Central memory CD8-positive, alpha-beta T cell (primary cell): Measurements from ENCODE around the gene DGKG.

ENCODE experiments used
- ATAC-seq: fragments of 150-1000 bp; cut with Tn5 transposase; replicated peaks from 2 replicates; pipeline ENCODE4 v1.10.0; 2022; ENCODE audit warnings: mild to moderate bottlenecking, moderate FRiP score, moderate number of reproducible peaks; ENCODE audit not compliant: poor library complexity, severe bottlenecking; ENCODE audit errors: extremely low read depth
- DNase-seq, 2 donors: peaks; one replicate each; pipeline ENCODE4 v3.0.0; 2021; ENCODE audit warnings: low spot score in 2 of 2
- H3K27ac Mint-ChIP-seq: one replicate; pipeline ENCODE4 v1.8.0; 2022; ENCODE audit warnings: low read depth, mild to moderate bottlenecking, moderate library complexity, mixed read lengths
- H3K27me3 Mint-ChIP-seq: one replicate; pipeline ENCODE4 v1.8.0; 2022; ENCODE audit warnings: mixed read lengths
- H3K36me3 Mint-ChIP-seq: one replicate; pipeline ENCODE4 v1.8.0; 2022; ENCODE audit warnings: mild to moderate bottlenecking, moderate library complexity, mixed read lengths; ENCODE audit not compliant: insufficient read depth
- H3K4me1 Mint-ChIP-seq: one replicate; pipeline ENCODE4 v1.8.0; 2022; ENCODE audit warnings: mixed read lengths
- H3K4me3 Mint-ChIP-seq: one replicate; pipeline ENCODE4 v1.8.0; 2022; ENCODE audit warnings: mild to moderate bottlenecking, moderate library complexity, mixed read lengths
- H3K9me3 Mint-ChIP-seq: one replicate; pipeline ENCODE4 v1.8.0; 2022; ENCODE audit warnings: mixed read lengths

Gene DGKG

GRCh38 chr3:186193534-186194450, 168.2 kb downstream of the DGKG start:
- no peak for DNase-seq
- H3K36me3 Mint-ChIP-seq, result no peaks in the 10 kb centered on the region
- no peak overlapping the region for H3K4me3 Mint-ChIP-seq
- H3K9me3 Mint-ChIP-seq, result no peaks in the 10 kb centered on the region
- peaks cover 30% of the 10 kb centered on the region for H3K27me3 Mint-ChIP-seq
- H3K27ac Mint-ChIP-seq, result no peak overlapping the region
- no peaks in the 10 kb centered on the region for H3K4me1 Mint-ChIP-seq
- no peak for ATAC-seq

- ATAC-seq, result no peak
- Mint-ChIP-seq H3K36me3 (no peaks in the 10 kb centered on the region), H3K4me1 (no peaks in the 10 kb centered on the region), H3K4me3 (no peak overlapping the region), H3K27me3 (peaks cover 30% of the 10 kb centered on the region), H3K27ac (no peak overlapping the region), H3K9me3 (no peaks in the 10 kb centered on the region)
- DNase-seq, result no peak
Measured at GRCh38 chr3:186192823-186193222, 169.2 kb downstream of the DGKG start.

GRCh38 chr3:186189492-186189891, 172.5 kb downstream of the DGKG start:
- peaks cover 11% of the 10 kb centered on the region for H3K4me1 Mint-ChIP-seq
- DNase-seq (no peak), ATAC-seq (no peak)

GRCh38 chr3:186187401-186188275, 174.4 kb downstream of the DGKG start:
- Mint-ChIP-seq H3K4me3 (no peak overlapping the region), H3K27me3 (peaks cover 23% of the 10 kb centered on the region), H3K4me1 (peaks cover 12% of the 10 kb centered on the region), H3K9me3 (no peaks in the 10 kb centered on the region), H3K27ac (no peak overlapping the region), H3K36me3 (peaks cover 2% of the 10 kb centered on the region)
- no peak for ATAC-seq
- no peak for DNase-seq

More at GRCh38 chr3:186189492-186189891, 172.5 kb downstream of the DGKG start:
- Mint-ChIP-seq H3K4me3 (no peak overlapping the region), H3K9me3 (no peaks in the 10 kb centered on the region), H3K27me3 (peaks cover 30% of the 10 kb centered on the region), H3K27ac (no peak overlapping the region), H3K36me3 (peaks cover 2% of the 10 kb centered on the region)

- H3K4me3 Mint-ChIP-seq, result peak overlapping the region; percentile 33
- H3K4me1 Mint-ChIP-seq, result peaks cover 17% of the 10 kb centered on the region
- H3K36me3 Mint-ChIP-seq, result peaks cover 2% of the 10 kb centered on the region
- no peaks in the 10 kb centered on the region for H3K27me3 Mint-ChIP-seq
- H3K9me3 Mint-ChIP-seq, result no peaks in the 10 kb centered on the region
- peak; percentile 82 for ATAC-seq
- no peak overlapping the region for H3K27ac Mint-ChIP-seq
- peak in 1 of 2 donors; percentile 17 for DNase-seq
Measured at GRCh38 chr3:186185194-186185787, 176.7 kb downstream of the DGKG start.

GRCh38 chr3:186184021-186184420, 178.0 kb downstream of the DGKG start:
- peaks cover 24% of the 10 kb centered on the region for H3K4me1 Mint-ChIP-seq
- H3K36me3 Mint-ChIP-seq, result peaks cover 2% of the 10 kb centered on the region
- no peak overlapping the region for H3K4me3 Mint-ChIP-seq
- H3K9me3 Mint-ChIP-seq, result no peaks in the 10 kb centered on the region
- H3K27me3 Mint-ChIP-seq, result no peaks in the 10 kb centered on the region
- ATAC-seq (no peak), DNase-seq (no peak)
- H3K27ac Mint-ChIP-seq, result no peak overlapping the region

- peaks cover 24% of the 10 kb centered on the region for H3K4me1 Mint-ChIP-seq
- DNase-seq (no peak), ATAC-seq (no peak)
- H3K4me3 Mint-ChIP-seq, result no peak overlapping the region
- H3K36me3 Mint-ChIP-seq, result peaks cover 2% of the 10 kb centered on the region
- no peaks in the 10 kb centered on the region for H3K9me3 Mint-ChIP-seq
- H3K27ac Mint-ChIP-seq, result no peak overlapping the region
- no peaks in the 10 kb centered on the region for H3K27me3 Mint-ChIP-seq
Measured at GRCh38 chr3:186182850-186183249, 179.2 kb downstream of the DGKG start.

GRCh38 chr3:186181901-186182300, 180.1 kb downstream of the DGKG start:
- DNase-seq (no peak), ATAC-seq (no peak)
- peaks cover 2% of the 10 kb centered on the region for H3K36me3 Mint-ChIP-seq
- H3K9me3 Mint-ChIP-seq, result no peaks in the 10 kb centered on the region
- no peak overlapping the region for H3K4me3 Mint-ChIP-seq
- H3K27ac Mint-ChIP-seq, result no peak overlapping the region
- H3K4me1 Mint-ChIP-seq, result peaks cover 24% of the 10 kb centered on the region
- no peaks in the 10 kb centered on the region for H3K27me3 Mint-ChIP-seq

- Mint-ChIP-seq H3K27me3 (no peaks in the 10 kb centered on the region), H3K4me3 (no peak overlapping the region), H3K27ac (peak overlapping the region; percentile 17), H3K4me1 (peaks cover 24% of the 10 kb centered on the region), H3K9me3 (no peaks in the 10 kb centered on the region), H3K36me3 (peaks cover 2% of the 10 kb centered on the region)
- DNase-seq (no peak), ATAC-seq (no peak)
Measured at GRCh38 chr3:186180891-186181481, 181.0 kb downstream of the DGKG start.

- no peaks in the 10 kb centered on the region for H3K27me3 Mint-ChIP-seq
- peaks cover under 1% of the 10 kb centered on the region for H3K36me3 Mint-ChIP-seq
- peak overlapping the region; percentile 1 for H3K4me3 Mint-ChIP-seq
- H3K27ac Mint-ChIP-seq, result peak overlapping the region; percentile 17
- DNase-seq, result no peak
- peaks cover 19% of the 10 kb centered on the region for H3K4me1 Mint-ChIP-seq
- H3K9me3 Mint-ChIP-seq, result no peaks in the 10 kb centered on the region
- ATAC-seq, result peak; percentile 45
Measured at GRCh38 chr3:186180151-186180550, 181.9 kb downstream of the DGKG start.

GRCh38 chr3:186178412-186178811, 183.6 kb downstream of the DGKG start:
- no peaks in the 10 kb centered on the region for H3K36me3 Mint-ChIP-seq
- H3K27ac Mint-ChIP-seq, result no peak overlapping the region
- H3K4me3 Mint-ChIP-seq, result no peak overlapping the region
- ATAC-seq (no peak), DNase-seq (no peak)
- peaks cover 11% of the 10 kb centered on the region for H3K4me1 Mint-ChIP-seq
- no peaks in the 10 kb centered on the region for H3K9me3 Mint-ChIP-seq
- no peaks in the 10 kb centered on the region for H3K27me3 Mint-ChIP-seq

- Mint-ChIP-seq H3K27me3 (no peaks in the 10 kb centered on the region), H3K4me1 (peaks cover 11% of the 10 kb centered on the region), H3K27ac (no peak overlapping the region), H3K36me3 (no peaks in the 10 kb centered on the region), H3K9me3 (no peaks in the 10 kb centered on the region), H3K4me3 (no peak overlapping the region)
- ATAC-seq, result no peak
- no peak for DNase-seq
Measured at GRCh38 chr3:186176373-186176990, 185.6 kb downstream of the DGKG start.
